ENCODE measurements around the gene KCNK5.

Gene KCNK5

GRCh38 chr6:39143238-39143930 is 85.9 kb downstream of the KCNK5 start:
- no peak for DNase-seq

- DNase-seq, result no peak
Measured at GRCh38 chr6:39140556-39141167, 88.6 kb downstream of the KCNK5 start.

Data from amygdala (tissue), 56 donors.